Activated CD4-positive, alpha-beta T cell treated with anti-CD3 and anti-CD28 coated beads, Interleukin-2, amount 50 U/mL, for 24 hours (primary cell): ENCODE results near the gene TMEM95.

Source experiments
- DNase-seq, 2 donors: peaks; one replicate each; pipeline ENCODE4 v3.0.0-alpha.2; 2020; ENCODE audit warnings: low read depth in 1 of 2, low spot score in 1 of 2

The TMEM95 gene

GRCh38 chr17:7355053-7355452 is at the start of gene TMEM95:
Gene TMEM95, plus strand, starts transcription at chr17:7355156. Its CDS starts 49 bp downstream, at chr17:7355205.
- no peak for DNase-seq

DNA sequence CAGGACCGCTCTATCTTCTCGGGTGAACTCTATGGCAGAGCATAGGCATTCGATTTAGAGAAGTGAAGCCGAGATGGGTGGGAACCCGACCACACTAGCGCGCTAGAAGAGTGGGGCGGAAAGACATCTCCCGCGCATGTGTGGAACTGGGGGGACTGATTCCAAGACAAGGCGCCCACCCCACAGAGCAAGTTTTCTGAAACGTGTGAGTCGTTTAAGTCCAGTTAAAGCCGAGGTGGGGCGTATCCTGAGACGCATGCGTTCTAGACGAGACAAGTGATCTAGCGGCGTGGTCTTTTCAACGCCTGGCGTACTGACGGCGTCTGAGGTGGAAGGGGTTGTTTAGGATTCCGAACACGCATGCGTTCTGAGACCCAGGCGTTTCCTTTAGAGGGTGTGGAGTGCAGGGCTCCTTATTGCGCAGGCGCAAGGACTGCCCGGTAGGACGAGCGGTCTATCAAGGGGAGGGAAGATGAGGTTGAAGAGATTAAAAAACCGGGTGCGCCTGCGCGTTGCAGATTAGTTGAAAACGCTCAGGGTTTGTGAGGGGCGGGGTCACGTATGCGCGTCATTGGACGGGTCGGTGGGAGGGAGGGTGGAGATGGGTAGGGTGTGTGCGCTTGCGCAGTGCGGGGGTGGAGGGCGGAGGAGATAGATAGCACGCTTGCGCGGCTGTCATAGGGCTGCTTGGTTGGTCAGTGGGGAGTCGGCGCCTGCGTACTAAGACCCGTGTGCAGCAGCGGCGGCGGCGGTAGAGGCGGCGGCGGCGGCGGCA is 47.9 kb upstream of the TMEM95 start, which contains the start of gene EIF5A:
EIF5A (plus strand) TSS at position 718 of the 775 bp plus-strand sequence. CDS start 2,008 bp downstream, outside the sequence.
- peak; percentile 100 for DNase-seq

DNA sequence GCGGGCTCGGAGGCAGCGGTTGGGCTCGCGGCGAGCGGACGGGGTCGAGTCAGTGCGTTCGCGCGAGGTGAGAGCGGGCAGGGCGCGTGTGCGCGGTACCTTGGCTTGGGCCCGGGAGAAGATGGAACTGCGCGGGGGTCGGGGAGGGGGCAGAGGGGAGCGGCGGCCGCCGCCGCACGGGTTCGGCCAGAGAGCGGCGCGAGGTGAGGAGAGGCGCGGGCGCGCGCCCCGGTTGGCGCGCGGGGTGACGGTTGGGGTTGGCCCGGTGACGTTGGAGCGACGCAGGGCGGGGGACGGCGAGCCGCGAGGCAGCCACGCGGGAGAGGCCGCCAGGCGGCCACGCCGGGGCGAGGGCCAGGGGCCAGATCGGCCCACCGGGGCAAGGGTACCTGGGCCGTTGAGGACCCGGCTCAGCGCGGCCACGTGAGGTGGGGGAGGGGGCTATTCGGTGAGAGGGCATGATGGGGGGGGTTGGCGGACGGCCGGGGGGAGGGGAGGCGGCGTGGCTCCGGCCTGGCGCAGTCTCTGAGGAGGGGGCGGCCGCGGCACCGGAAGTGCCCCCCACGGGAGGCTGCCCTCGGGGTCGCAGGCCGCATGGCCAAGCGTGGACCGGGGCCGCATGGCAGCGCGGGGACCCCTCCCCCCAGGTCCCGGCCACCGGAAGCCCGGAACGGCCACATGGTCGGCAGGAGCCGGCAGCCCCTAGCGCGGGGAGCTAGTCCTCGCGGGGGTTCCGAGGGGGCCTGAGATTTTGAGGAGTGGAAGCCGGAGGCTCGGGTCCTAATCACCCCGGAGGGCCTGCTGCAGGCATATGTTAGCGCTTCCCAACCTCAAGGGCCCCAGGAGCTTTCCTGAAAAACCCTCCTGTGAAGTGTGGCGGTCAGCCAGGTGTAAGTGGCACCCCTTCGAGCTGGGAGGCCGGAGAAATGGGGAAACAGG is 47.0 kb upstream of the TMEM95 start:
- peak in 1 of 2 donors; percentile 30 for DNase-seq

- DNase-seq = peak; percentile 74 to 82
Measured at GRCh38 chr17:7308625-7309433, 46.1 kb upstream of the TMEM95 start.

- no peak for DNase-seq
Measured at GRCh38 chr17:7309628-7310027, 45.3 kb upstream of the TMEM95 start.

GRCh38 chr17:7311110-7311705 is 43.7 kb upstream of the TMEM95 start:
- no peak for DNase-seq

GRCh38 chr17:7312432-7313087 is 42.4 kb upstream of the TMEM95 start:
- no peak for DNase-seq

DNA sequence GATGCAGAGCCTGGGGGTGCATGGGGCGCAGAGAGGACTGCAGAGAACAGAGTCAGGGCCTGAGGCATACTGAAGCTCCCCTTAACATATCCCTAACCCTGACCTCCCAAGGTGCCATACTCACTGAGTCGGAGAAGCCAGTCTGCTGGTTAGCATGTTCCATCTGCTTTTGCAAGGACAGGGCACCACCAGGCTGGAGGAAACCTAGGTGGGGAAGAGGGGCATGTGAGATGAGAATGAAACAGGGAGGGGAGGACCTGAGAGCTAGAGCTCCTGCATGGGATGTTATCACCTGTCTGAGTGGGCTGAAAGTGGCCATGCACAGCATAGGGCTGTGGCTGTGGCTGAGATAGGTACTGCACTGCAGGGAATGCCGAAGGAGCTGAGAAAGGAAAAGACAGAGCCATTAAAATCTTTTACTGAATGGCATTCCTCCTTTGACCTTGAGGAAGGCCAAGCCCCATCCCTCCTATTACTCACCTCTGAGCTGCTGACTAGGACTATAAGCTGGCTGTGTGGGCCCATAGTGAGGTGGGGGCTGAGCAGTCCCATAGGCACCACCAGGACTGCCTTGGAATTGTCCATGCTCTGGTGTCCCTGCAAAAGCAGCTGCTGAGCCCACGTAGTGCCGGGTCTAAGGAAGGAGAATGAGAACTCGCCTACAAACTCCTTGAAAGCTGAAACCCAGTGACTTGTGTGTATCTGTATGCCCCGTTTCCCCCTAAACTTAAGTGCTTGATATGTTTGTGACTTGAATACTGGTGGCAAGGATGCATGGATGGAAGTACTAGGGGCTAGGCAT is 41.7 kb upstream of the TMEM95 start:
- no peak for DNase-seq

DNA sequence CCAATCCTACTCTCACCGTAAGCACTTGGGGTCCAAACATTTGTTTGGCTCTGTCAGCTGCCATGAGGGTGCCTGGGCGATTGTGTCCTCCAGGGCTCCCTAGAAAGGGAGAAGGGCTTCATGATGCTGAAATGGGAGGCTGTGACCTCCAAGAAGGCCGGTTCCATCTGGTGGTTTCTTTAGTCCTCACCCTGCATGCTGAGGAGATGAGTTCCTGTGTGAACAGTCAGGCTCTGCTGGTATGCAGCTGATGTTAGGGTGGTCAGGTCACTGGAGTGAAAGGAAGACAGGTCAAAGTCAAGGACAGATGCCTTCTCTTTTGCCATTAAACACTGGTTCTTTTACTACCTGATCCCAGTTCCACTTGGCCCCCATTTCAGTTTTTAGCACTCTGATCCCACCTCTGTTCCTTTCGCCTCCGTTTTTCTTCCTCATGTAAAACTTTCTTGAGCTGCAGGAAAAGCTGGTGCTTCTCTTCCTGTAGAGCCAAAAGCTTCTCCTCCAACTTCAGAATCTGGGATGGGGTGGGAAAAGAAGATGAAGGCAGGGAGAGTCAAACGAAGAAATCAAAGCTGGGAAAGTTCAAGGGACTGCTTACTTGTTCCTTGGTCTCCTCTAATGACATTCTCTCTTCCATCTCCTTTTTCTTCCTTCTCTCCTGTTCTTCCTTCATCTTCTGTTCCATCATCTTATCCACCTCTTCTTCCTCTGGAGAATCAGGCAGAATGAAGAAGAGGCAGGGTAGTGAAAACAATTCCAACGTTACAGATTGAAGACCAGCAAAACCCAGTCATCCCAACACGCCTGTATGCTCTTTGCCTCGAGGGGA is 40.9 kb upstream of the TMEM95 start:
- no peak for DNase-seq

DNA sequence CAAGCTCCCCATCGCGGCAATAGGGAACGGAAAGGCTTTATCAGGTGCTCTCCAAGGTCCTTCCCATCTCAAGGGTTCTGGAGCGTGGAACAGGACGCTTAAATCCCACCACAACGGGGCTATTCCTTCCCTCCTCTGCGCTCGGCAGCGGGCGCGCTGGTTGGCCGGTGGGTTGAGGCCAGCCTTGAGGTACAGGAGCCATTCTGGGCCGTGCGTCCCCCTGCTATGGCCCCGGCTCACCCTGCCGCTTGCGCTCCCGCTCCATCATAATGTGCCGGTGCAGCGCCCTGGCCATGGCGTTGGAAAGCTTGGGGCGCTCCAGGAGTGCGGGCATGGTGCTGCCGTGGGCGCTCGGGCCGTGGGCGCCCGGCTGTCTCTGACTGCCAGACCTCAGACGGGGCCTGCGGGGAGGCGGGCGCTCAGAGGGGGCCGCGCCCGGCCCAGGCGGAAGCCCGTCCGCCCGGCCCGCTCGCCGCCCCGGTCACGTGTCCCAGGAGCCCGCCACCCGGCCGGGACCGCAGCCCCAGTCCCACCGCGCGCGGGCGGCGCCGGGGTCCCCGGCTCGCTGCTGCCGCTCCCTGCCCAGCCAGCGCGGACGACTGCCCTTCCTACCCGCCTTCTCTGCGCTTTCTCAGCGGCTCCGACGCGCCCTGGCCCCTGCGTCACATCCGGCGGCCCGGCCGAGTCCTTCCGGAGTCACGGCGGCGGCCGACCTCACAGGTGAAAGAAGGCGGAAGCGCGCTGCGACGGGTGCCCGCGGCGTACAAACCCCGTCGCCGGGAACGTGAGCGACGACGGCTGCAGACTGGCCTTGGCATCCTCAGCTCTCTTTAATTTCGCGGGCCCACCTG is 40.0 kb upstream of the TMEM95 start, which contains the start of gene GPS2:
GPS2 (minus strand) TSS at position 642 of the 851 bp plus-strand sequence; CDS start at position 334, 308 bp downstream.
- peak; percentile 91 to 96 for DNase-seq

DNA sequence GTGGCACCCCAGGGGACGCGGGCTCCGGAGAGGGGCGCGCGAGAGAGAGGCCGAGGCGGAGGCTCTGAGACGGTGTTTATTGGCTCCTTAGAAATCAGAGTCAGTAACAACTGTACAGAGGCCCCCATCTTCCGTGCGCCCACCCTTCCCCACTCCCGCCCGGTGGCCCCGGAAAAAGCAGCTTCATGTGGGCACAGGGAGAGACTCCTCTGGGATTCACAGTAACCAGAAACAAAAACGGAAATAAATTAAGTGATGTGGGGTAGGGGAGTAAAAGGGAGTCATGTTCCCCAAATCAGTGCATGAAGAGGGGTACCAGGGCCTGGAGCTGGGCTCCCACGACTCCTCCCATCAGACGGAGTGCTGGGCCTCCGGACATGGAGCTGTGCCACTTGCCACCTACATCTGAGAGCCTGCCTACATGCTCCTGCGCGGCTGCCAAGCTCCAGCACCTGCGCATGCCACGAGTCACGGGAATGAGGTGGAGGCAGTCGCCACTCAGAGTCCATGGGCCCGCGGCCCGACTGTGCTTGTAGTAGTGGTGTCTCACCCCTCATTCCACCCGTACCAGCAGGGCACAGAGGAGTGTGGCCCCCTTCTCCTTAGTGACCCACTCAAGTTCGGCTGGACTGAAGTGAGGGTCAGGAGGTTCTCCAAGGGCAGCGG is 39.3 kb upstream of the TMEM95 start:
- no peak for DNase-seq

DNA sequence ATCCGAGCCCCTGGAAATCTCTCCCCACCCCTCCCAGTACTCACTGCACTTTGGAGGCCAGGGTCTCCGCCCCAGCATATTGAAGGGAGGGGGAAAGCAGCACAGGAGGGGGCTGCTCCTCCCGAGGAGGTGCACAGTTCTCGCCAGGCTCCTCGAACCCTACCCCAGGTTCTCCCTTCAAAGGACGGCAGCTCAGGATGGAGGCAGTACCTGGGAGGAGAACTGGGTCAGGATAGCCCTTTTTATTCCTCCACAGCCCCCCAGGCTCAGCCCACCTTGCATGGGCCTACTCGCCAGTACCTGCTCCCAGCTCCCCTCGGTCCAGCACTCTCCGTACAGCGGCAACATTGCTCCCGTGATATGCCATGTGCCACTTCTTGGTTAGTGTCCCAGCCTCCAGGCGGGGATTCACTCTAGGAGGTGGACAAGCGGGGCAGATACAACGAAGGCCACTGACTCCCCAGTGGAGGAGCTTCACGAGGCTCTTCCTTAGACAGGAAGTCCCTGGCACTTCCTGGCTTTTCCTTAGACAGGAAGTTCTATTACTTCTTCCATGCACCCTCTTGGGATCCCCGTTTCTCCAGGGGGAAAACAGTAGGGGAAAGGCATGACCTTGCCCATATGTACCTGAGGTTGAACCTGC is 37.7 kb upstream of the TMEM95 start:
- no peak for DNase-seq

- no peak for DNase-seq
Measured at GRCh38 chr17:7318121-7318860, 36.7 kb upstream of the TMEM95 start.

DNA sequence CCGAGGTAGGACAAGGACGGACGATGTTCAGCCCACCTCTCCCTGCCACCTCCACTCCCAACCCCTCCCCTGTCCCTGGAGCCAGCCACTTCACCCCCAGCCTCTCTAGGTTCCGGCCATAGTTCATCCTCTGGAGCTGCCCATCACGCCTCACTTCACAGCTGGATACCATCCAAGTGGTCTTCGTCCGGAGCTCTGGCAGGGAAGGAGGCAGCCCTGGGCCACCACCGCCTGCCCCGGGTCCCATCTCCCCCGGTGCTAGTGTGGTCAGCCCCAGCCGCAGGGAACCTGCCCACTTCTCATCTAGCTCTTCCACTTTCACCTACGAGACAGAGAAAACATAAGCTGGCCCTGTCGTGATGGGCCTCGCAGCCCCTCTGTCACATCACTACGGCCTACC is 33.5 kb upstream of the TMEM95 start:
- DNase-seq = no peak

GRCh38 chr17:7322520-7323194 is 32.3 kb upstream of the TMEM95 start:
- no peak for DNase-seq
